ENCODE measurements around the gene IZUMO1. TPM values are rescaled to one million over a fixed set of nuclear protein-coding genes. Genes with fewer than 3 reads are reported as not detected.
"Not testable (repeated sequence)": the region's sequence is repeated elsewhere in the genome, so short reads cannot be mapped to it uniquely, and the experiment has no call there.

The IZUMO1 gene
- total RNA-seq, 1 donor from 2014 or later: not detected

GRCh38 chr19:48719263-48720171, 27.2 kb downstream of the IZUMO1 start, which contains the start of gene MAMSTR:
Gene MAMSTR (minus strand): TSS chr19:48719725. CDS start chr19:48719031, 694 bp downstream.
- Histone ChIP-seq H3K4me1 (ENCODE audit: insufficient read depth, low read length) (peaks cover 18% of the 10 kb centered on the region), H3K9me3 (ENCODE audit: insufficient read depth, low read depth, low read length) (no peaks in the 10 kb centered on the region), H3K9ac (ENCODE audit: low read length) (no peak within 1 kb of the TSS), H2AFZ (ENCODE audit: low read depth, low read length) (peak within 1 kb of the TSS; percentile 94), H3K79me2 (ENCODE audit: insufficient read depth, low read length) (no peaks in the 10 kb centered on the region), H3K4me2 (ENCODE audit: low read length) (peak within 1 kb of the TSS; percentile 86), H3K27me3 (ENCODE audit: insufficient read depth, low read length) (no peaks in the 10 kb centered on the region), H3K36me3 (ENCODE audit: insufficient read depth, low read length) (no peaks in the 10 kb centered on the region), H3K27ac (ENCODE audit: low read depth, low read length) (peak within 1 kb of the TSS; percentile 90), H3K4me3 (ENCODE audit: insufficient read depth, low read depth, low read length) (peak within 1 kb of the TSS; percentile 72), H4K20me1 (ENCODE audit: insufficient read depth, low read length) (no peaks in the 10 kb centered on the region)
- Mint-ChIP-seq H3K4me3 (ENCODE audit: unreplicated experiment) (peak within 1 kb of the TSS; percentile 88), H3K9me3 (ENCODE audit: unreplicated experiment) (no peaks in the 10 kb centered on the region), H3K27ac (ENCODE audit: unreplicated experiment) (peak within 1 kb of the TSS; percentile 87), H3K4me1 (ENCODE audit: low read depth, unreplicated experiment) (peaks cover 3% of the 10 kb centered on the region), H3K36me3 (ENCODE audit: low read depth, unreplicated experiment) (no peaks in the 10 kb centered on the region), H3K27me3 (ENCODE audit: low read depth, unreplicated experiment) (no peaks in the 10 kb centered on the region)
- TF ChIP-seq EZH2 (IDR thresholded peaks at IDR 0.05; ENCODE audit: insufficient read depth, low read length) (no peak), CTCF (IDR thresholded peaks at IDR 0.05; ENCODE audit: insufficient read depth, low read depth, low read length) (no peak)
- no peak for FAIRE-seq
- no peak for DNase-seq (ENCODE audit: low read depth)

GRCh38 chr19:48718711-48719231, 27.9 kb downstream of the IZUMO1 start:
- FAIRE-seq (no peak), DNase-seq (ENCODE audit: low read depth) (no peak)
- no peak overlapping the region for H2AFZ ChIP-seq (ENCODE audit: low read depth, low read length)
- Mint-ChIP-seq H3K9me3 (ENCODE audit: unreplicated experiment) (no peaks in the 10 kb centered on the region), H3K36me3 (ENCODE audit: low read depth, unreplicated experiment) (no peaks in the 10 kb centered on the region), H3K4me1 (ENCODE audit: low read depth, unreplicated experiment) (peaks cover 3% of the 10 kb centered on the region), H3K27me3 (ENCODE audit: low read depth, unreplicated experiment) (no peaks in the 10 kb centered on the region), H3K4me3 (ENCODE audit: unreplicated experiment) (no peak overlapping the region), H3K27ac (ENCODE audit: unreplicated experiment) (no peak overlapping the region)
- no peaks in the 10 kb centered on the region for H3K27me3 ChIP-seq (ENCODE audit: insufficient read depth, low read length)
- no peaks in the 10 kb centered on the region for H3K79me2 ChIP-seq (ENCODE audit: insufficient read depth, low read length)
- no peaks in the 10 kb centered on the region for H3K36me3 ChIP-seq (ENCODE audit: insufficient read depth, low read length)
- H3K9ac ChIP-seq (ENCODE audit: low read length): no peak overlapping the region
- H3K9me3 ChIP-seq (ENCODE audit: insufficient read depth, low read depth, low read length): no peaks in the 10 kb centered on the region
- TF ChIP-seq EZH2 (IDR thresholded peaks at IDR 0.05; ENCODE audit: insufficient read depth, low read length): no peak
- TF ChIP-seq CTCF (IDR thresholded peaks at IDR 0.05; ENCODE audit: insufficient read depth, low read depth, low read length): no peak
- H3K4me2 ChIP-seq (ENCODE audit: low read length): no peak overlapping the region
- H3K4me3 ChIP-seq (ENCODE audit: insufficient read depth, low read depth, low read length): no peak overlapping the region
- H3K4me1 ChIP-seq (ENCODE audit: insufficient read depth, low read length): peaks cover 18% of the 10 kb centered on the region
- no peaks in the 10 kb centered on the region for H4K20me1 ChIP-seq (ENCODE audit: insufficient read depth, low read length)
- H3K27ac ChIP-seq (ENCODE audit: low read depth, low read length): no peak overlapping the region

- not testable (repeated sequence) for H3K27ac Mint-ChIP-seq (ENCODE audit: unreplicated experiment); H3K27ac ChIP-seq (ENCODE audit: low read depth, low read length); H3K36me3 ChIP-seq (ENCODE audit: insufficient read depth, low read length); H3K4me3 ChIP-seq (ENCODE audit: insufficient read depth, low read depth, low read length); H3K4me1 Mint-ChIP-seq (ENCODE audit: low read depth, unreplicated experiment); H3K27me3 ChIP-seq (ENCODE audit: insufficient read depth, low read length); H3K27me3 Mint-ChIP-seq (ENCODE audit: low read depth, unreplicated experiment); DNase-seq (ENCODE audit: low read depth); H3K4me2 ChIP-seq (ENCODE audit: low read length); H3K9me3 Mint-ChIP-seq (ENCODE audit: unreplicated experiment); H3K79me2 ChIP-seq (ENCODE audit: insufficient read depth, low read length); FAIRE-seq; H2AFZ ChIP-seq (ENCODE audit: low read depth, low read length); H4K20me1 ChIP-seq (ENCODE audit: insufficient read depth, low read length); H3K4me3 Mint-ChIP-seq (ENCODE audit: unreplicated experiment); H3K9ac ChIP-seq (ENCODE audit: low read length); H3K36me3 Mint-ChIP-seq (ENCODE audit: low read depth, unreplicated experiment); H3K9me3 ChIP-seq (ENCODE audit: insufficient read depth, low read depth, low read length)
- peaks cover 24% of the 10 kb centered on the region for H3K4me1 ChIP-seq (ENCODE audit: insufficient read depth, low read length)
Observed at GRCh38 chr19:48718106-48718505, 28.6 kb downstream of the IZUMO1 start.

Measured in astrocyte (in vitro differentiated cells and primary cell).